ENCODE measurements around the gene GABRP.

DNA sequence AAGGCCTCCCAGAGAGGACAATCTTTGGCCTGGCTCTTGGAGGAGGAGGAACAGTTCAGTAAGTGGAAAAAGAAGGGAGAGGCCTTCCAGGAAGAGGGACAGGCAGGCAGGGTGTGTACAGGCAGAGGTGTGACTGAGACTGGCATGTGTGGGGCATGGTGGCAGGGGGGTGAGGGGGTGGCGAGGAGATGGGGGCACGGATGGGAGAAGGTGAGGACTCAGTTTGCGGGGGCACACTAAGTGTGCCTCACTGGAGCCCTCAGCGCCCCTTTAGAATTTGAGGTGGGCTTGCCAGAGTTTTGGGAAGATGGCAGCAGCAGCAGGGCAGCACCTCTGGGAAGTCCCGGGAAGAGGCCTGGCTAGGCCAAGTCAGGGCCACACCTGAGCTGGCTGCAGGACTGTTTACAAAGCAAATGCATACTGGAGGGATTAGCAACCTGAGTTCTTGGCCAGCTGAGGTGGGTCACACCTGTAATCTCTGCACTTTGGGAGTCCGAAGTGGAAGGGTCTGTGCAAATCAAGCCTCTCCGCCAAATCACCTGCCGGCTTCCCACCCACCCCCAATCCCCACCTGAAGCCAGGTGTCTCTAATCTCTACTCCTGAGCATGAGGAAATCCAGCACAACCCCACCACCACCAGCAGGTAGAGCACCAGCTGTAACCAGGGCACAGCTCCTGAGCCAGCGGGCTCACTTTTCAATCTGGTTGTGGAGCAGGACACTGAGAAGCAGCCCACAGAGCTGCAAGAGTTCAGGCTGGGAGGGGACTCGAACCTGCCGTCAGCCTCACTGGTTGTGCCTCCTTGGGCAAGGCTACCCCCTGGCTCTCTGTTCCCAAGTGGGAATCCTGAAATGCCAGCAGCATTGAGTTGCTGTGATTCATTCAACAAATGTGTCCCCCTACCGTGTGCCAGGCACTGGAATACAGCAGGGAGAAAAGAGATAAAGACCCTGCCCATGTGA is 10.2 kb upstream of the GABRP start:
- TF ChIP-seq CTCF (IDR thresholded peaks at IDR 0.05) (no peak), POLR2A (IDR thresholded peaks at IDR 0.05) (no peak)
